GM12864 (cell line): Measurements from ENCODE around the gene FGF10.

ENCODE experiments used
- DNase-seq: peaks from one replicate; pipeline ENCODE4 v3.0.0-alpha.2; 2011; ENCODE audit warnings: low read depth
- H3K4me3 ChIP-seq: 2 replicates; pipeline ENCODE4 v1.5.1; 2011; ENCODE audit warnings: mild to moderate bottlenecking, low read depth, low read length, control low read depth
- CTCF ChIP-seq: IDR thresholded peaks from 2 replicates; pipeline ENCODE4 v1.5.1; 2011; ENCODE audit warnings: low read depth, mild to moderate bottlenecking, moderate library complexity, low read length, control low read depth, inconsistent platforms; ENCODE audit errors: missing control alignments

The FGF10 gene

GRCh38 chr5:44389090-44389822 lies at the start of gene FGF10:
TSS of gene FGF10 (minus strand) at chr5:44389420. CDS start at chr5:44388682, 738 bp downstream.
- H3K4me3 ChIP-seq, result no peak within 1 kb of the TSS
- no peak for TF ChIP-seq CTCF
- no peak for DNase-seq

GRCh38 chr5:44426944-44427343 lies 37.7 kb upstream of the FGF10 start:
- H3K4me3 ChIP-seq, result no peak overlapping the region
- TF ChIP-seq CTCF, result no peak
- no peak for DNase-seq

GRCh38 chr5:44412286-44412685 lies 23.1 kb upstream of the FGF10 start:
- DNase-seq, result no peak
- TF ChIP-seq CTCF, result no peak
- H3K4me3 ChIP-seq, result no peak overlapping the region

GRCh38 chr5:44402084-44402483 lies 12.9 kb upstream of the FGF10 start:
- DNase-seq, result no peak
- no peak for TF ChIP-seq CTCF
- no peak overlapping the region for H3K4me3 ChIP-seq

- DNase-seq, result no peak
- no peak for TF ChIP-seq CTCF
- no peak overlapping the region for H3K4me3 ChIP-seq
Measured at GRCh38 chr5:44401611-44402010, 12.4 kb upstream of the FGF10 start.

GRCh38 chr5:44398382-44398781 lies 9.2 kb upstream of the FGF10 start:
- TF ChIP-seq CTCF, result no peak
- H3K4me3 ChIP-seq, result no peak overlapping the region
- no peak for DNase-seq

- no peak overlapping the region for H3K4me3 ChIP-seq
- TF ChIP-seq CTCF, result no peak
- DNase-seq, result no peak
Measured at GRCh38 chr5:44396312-44396711, 7.1 kb upstream of the FGF10 start.
